ENCODE measurements around the gene CEP55. TPM values are rescaled to one million over a fixed set of nuclear protein-coding genes. Genes with fewer than 3 reads are reported as not detected.
A peak's percentile ranks its signal among the peaks of the same experiment; 100 is the strongest.

CEP55 gene
- total RNA-seq, result 10 to 100 TPM in 1 of 3 donors, 1 to 10 TPM in 2; 1.3 to 11.7 (median 2.4) TPM
- long read RNA-seq, donor 1, result 0 reads
- long read RNA-seq, donor 2, partial matches to known transcripts, result 1 of 2 reads
- long read RNA-seq, donor 2, other reads (novel, unspliced or antisense), result 1 of 2 reads

GRCh38 chr10:93496322-93497041 is at the start of gene CEP55:
TSS of gene CEP55 (plus strand) at chr10:93496612. CDS start at chr10:93500052, 3,440 bp downstream.
- TF ChIP-seq CTCF (IDR thresholded peaks at IDR 0.05), result no peak
- Histone ChIP-seq H3K36me3 (ENCODE audit: low read depth) (no peaks in the 10 kb centered on the region), H3K4me1 (ENCODE audit: low read depth) (peaks cover 7% of the 10 kb centered on the region), H3K4me3 (peak within 1 kb of the TSS; percentile 28), H3K9me3 (no peaks in the 10 kb centered on the region)
- DNase-seq (peak; percentile 97 to 98 (median 97)), ATAC-seq (peak; percentile 100)
- intact Hi-C loops (cut with DNase I, micrococcal nuclease), result no loop called here

- no peak for ATAC-seq
- H3K4me1 ChIP-seq (ENCODE audit: low read depth), result peaks cover 22% of the 10 kb centered on the region
- H3K36me3 ChIP-seq (ENCODE audit: low read depth), result no peaks in the 10 kb centered on the region
- H3K4me3 ChIP-seq, result no peak overlapping the region
- no peak for DNase-seq
- no peaks in the 10 kb centered on the region for H3K9me3 ChIP-seq
- intact Hi-C loops (cut with DNase I, micrococcal nuclease), result no loop called here
- no peak for TF ChIP-seq CTCF (IDR thresholded peaks at IDR 0.05)
Observed at GRCh38 chr10:93447019-93447418, 49.4 kb upstream of the CEP55 start.

GRCh38 chr10:93447970-93448369 is 48.4 kb upstream of the CEP55 start:
- intact Hi-C loops (cut with DNase I, micrococcal nuclease), result no loop called here
- H3K4me3 ChIP-seq, result no peak overlapping the region
- ATAC-seq, result no peak
- peaks cover 14% of the 10 kb centered on the region for H3K4me1 ChIP-seq (ENCODE audit: low read depth)
- DNase-seq, result no peak
- H3K9me3 ChIP-seq, result no peaks in the 10 kb centered on the region
- TF ChIP-seq CTCF (IDR thresholded peaks at IDR 0.05), result no peak
- no peaks in the 10 kb centered on the region for H3K36me3 ChIP-seq (ENCODE audit: low read depth)

- Histone ChIP-seq H3K4me3 (no peak overlapping the region), H3K9me3 (no peaks in the 10 kb centered on the region), H3K4me1 (ENCODE audit: low read depth) (no peaks in the 10 kb centered on the region), H3K36me3 (ENCODE audit: low read depth) (no peaks in the 10 kb centered on the region)
- intact Hi-C loops (cut with DNase I, micrococcal nuclease), result no loop called here
- no peak for TF ChIP-seq CTCF (IDR thresholded peaks at IDR 0.05)
- DNase-seq, result no peak
- no peak for ATAC-seq
Observed at GRCh38 chr10:93451244-93451947, 45.0 kb upstream of the CEP55 start.

GRCh38 chr10:93452143-93452542 is 44.3 kb upstream of the CEP55 start:
- Histone ChIP-seq H3K4me3 (no peak overlapping the region), H3K36me3 (ENCODE audit: low read depth) (no peaks in the 10 kb centered on the region), H3K4me1 (ENCODE audit: low read depth) (no peaks in the 10 kb centered on the region), H3K9me3 (no peaks in the 10 kb centered on the region)
- ATAC-seq (no peak), DNase-seq (no peak)
- TF ChIP-seq CTCF (IDR thresholded peaks at IDR 0.05), result no peak
- intact Hi-C loops (cut with DNase I, micrococcal nuclease), result no loop called here
